PC-3 (cell line): ENCODE measurements around the gene LEMD2. TPM values are rescaled to one million over a fixed set of nuclear protein-coding genes. Genes with fewer than 3 reads are reported as not detected.

Source experiments
- ATAC-seq: fragments of 200-7000 bp; cut with Tn5 transposase; 2 replicates; pipeline ENCODE4 v1.9.1; 2020; ENCODE audit warnings: mild to moderate bottlenecking, moderate library complexity
- BruUV-seq: library from RNA; stranded (reverse); fragments of 400-500 nt; replicated peaks from 2 replicates; lab custom pipeline; 2021; lab: Mats Ljungman, UMichigan
- CTCF ChIA-PET: fragments of 300-600 bp; sonication (Branson Sonifier 250); formaldehyde crosslinking; loops from one replicate; lab custom pipeline; 2022; ENCODE audit warnings: antibody characterized with exemption; lab: Charles Lee
- POLR2A ChIA-PET: fragments of 300-600 bp; sonication (Branson Sonifier 250); formaldehyde crosslinking; loops from one replicate; lab custom pipeline; 2022; ENCODE audit warnings: antibody characterized with exemption; ENCODE audit not compliant: unreplicated experiment; lab: Charles Lee
- DNase-seq: peaks from one replicate; pipeline ENCODE4 v3.0.0-alpha.2; 2015
- H2AFZ ChIP-seq: fragments of 300-600 bp; sonication (generic); 2 replicates; pipeline ENCODE4 v1.6.0; 2016; ENCODE audit warnings: antibody characterized with exemption, low read length
- H3F3A ChIP-seq: fragments of 300-600 bp; sonication (generic); one replicate; pipeline ENCODE4 v1.6.0; 2017; ENCODE audit warnings: antibody characterized with exemption, low read length, control low read depth, mild to moderate bottlenecking; ENCODE audit not compliant: unreplicated experiment
- H3K27ac ChIP-seq: fragments of 300-600 bp; sonication (generic); 2 replicates; pipeline ENCODE4 v1.5.1; 2016; ENCODE audit warnings: mild to moderate bottlenecking, low read length
- H3K27me3 ChIP-seq: fragments of 300-600 bp; sonication (generic); 2 replicates; pipeline ENCODE4 v1.6.1; 2016; ENCODE audit warnings: low read length, mixed read lengths
- H3K36me3 ChIP-seq: fragments of 300-600 bp; sonication (generic); 2 replicates; pipeline ENCODE4 v1.6.1; 2016; ENCODE audit warnings: low read depth, mixed run types, low read length, mixed read lengths
- H3K4me1 ChIP-seq: fragments of 300-600 bp; sonication (generic); 2 replicates; pipeline ENCODE4 v1.5.1; 2016; ENCODE audit warnings: low read length; ENCODE audit not compliant: insufficient read depth
- H3K4me2 ChIP-seq: fragments of 300-600 bp; sonication (generic); 2 replicates; pipeline ENCODE4 v1.6.0; 2016; ENCODE audit warnings: low read length
- H3K4me3 ChIP-seq: fragments of 300-600 bp; sonication (generic); 2 replicates; pipeline ENCODE4 v1.5.1; 2016; ENCODE audit warnings: mild to moderate bottlenecking, low read length, mixed read lengths
- H3K79me2 ChIP-seq: fragments of 300-600 bp; sonication (generic); 2 replicates; pipeline ENCODE4 v1.6.1; 2017; ENCODE audit warnings: low read length, mixed read lengths
- H3K9ac ChIP-seq: fragments of 300-600 bp; sonication (generic); 2 replicates; pipeline ENCODE4 v1.6.0; 2016; ENCODE audit warnings: mild to moderate bottlenecking, low read length
- H3K9me2 ChIP-seq: fragments of 300-600 bp; sonication (generic); replicated peaks from 2 replicates; pipeline ENCODE4 v1.6.1; 2016; ENCODE audit warnings: mixed run types, low read length, mixed read lengths
- H3K9me3 ChIP-seq: fragments of 300-600 bp; sonication (generic); 2 replicates; pipeline ENCODE4 v1.6.1; 2016; ENCODE audit warnings: low read length, mixed read lengths
- H4K20me1 ChIP-seq: fragments of 300-600 bp; sonication (generic); 2 replicates; pipeline ENCODE4 v1.6.1; 2016; ENCODE audit warnings: low read length, mixed read lengths
- EZH2 ChIP-seq: fragments of 300-600 bp; sonication (generic); IDR thresholded peaks from one replicate; pipeline ENCODE4 v1.6.1; 2017; ENCODE audit warnings: antibody characterized with exemption, mild to moderate bottlenecking, low read length; ENCODE audit not compliant: unreplicated experiment
- EZH2phosphoT487 ChIP-seq: fragments of 300-600 bp; sonication (generic); IDR thresholded peaks from 2 replicates; pipeline ENCODE4 v1.6.1; 2018; ENCODE audit warnings: mild to moderate bottlenecking, antibody characterized with exemption, low read length, borderline replicate concordance
- intact Hi-C: fragments of 100-400 bp; cut with micrococcal nuclease; formaldehyde crosslinking; loops from 2 replicates; pipeline ENCODE4 v1.9.0; 2023
- total RNA-seq: library from RNA; depleted of rRNA; stranded (reverse); fragments of >200 nt; gene quantifications from 2 replicates; pipeline ENCODE4 v1.2.3, GENCODE V29; 2014
- TF ChIP-seq, protein P1 (sequence below): fragments of 300-600 bp; sonication (generic); conservative IDR thresholded peaks from 2 replicates; pipeline ENCODE4 v1.5.1; 2017; ENCODE audit warnings: antibody characterized with exemption, low read depth, mild to moderate bottlenecking, low read length

LEMD2 gene
- total RNA-seq, 1 experiment from 2014 or later: 54.5 TPM

DNA sequence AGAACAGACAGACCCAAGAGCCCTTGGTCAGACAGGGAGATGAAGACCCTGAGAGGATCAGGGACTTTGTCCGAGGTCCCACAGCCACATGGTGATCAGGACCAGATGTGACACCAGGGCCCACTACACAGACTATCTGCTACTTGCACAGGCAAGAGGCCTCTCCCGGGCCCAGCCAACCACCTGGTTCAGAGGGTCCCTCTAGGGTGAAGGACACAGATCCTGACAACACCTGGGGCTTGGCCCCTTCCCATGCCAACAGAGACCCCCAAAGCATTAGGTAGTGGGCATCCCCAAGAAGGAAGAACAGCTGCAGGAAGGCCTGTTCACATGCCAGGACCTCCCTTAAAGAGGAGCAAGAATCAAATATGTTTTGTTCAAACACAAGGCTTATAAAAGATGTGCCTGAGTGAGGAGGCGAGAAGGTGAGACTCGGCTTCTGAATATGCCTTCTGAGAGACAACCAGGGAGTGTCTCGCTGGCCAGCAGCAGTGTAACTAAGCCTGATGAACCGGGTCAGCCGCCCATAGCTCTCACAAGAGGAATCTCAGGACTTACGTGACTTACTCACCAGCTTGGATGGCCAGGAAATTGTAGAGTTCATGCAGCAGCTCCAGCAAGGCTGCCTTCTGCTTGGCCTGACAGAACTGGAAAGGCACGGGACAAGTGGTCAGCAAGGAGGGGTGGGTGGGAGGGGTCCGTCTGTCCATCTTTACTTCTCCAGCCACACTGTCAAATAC lies 5.0 kb downstream of the LEMD2 start:
- no peak for ATAC-seq
- TF ChIP-seq, protein P1, sequence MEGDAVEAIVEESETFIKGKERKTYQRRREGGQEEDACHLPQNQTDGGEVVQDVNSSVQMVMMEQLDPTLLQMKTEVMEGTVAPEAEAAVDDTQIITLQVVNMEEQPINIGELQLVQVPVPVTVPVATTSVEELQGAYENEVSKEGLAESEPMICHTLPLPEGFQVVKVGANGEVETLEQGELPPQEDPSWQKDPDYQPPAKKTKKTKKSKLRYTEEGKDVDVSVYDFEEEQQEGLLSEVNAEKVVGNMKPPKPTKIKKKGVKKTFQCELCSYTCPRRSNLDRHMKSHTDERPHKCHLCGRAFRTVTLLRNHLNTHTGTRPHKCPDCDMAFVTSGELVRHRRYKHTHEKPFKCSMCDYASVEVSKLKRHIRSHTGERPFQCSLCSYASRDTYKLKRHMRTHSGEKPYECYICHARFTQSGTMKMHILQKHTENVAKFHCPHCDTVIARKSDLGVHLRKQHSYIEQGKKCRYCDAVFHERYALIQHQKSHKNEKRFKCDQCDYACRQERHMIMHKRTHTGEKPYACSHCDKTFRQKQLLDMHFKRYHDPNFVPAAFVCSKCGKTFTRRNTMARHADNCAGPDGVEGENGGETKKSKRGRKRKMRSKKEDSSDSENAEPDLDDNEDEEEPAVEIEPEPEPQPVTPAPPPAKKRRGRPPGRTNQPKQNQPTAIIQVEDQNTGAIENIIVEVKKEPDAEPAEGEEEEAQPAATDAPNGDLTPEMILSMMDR: no peak
- TF ChIP-seq EZH2phosphoT487: no peak
- TF ChIP-seq EZH2: no peak
- no peaks in the 10 kb centered on the region for H3K9me3 ChIP-seq
- peaks cover 39% of the 10 kb centered on the region for H3K79me2 ChIP-seq
- no peak overlapping the region for H3K27ac ChIP-seq
- no peak overlapping the region for H2AFZ ChIP-seq
- no peaks in the 10 kb centered on the region for H3K27me3 ChIP-seq
- H3K36me3 ChIP-seq: peaks cover 42% of the 10 kb centered on the region
- no peak overlapping the region for H3K4me2 ChIP-seq
- POLR2A ChIA-PET: no interaction called here
- no peak overlapping the region for H3K9ac ChIP-seq
- H3K4me3 ChIP-seq: no peak overlapping the region
- intact Hi-C loops: no loop called here
- H3K9me2 ChIP-seq: no peaks in the 10 kb centered on the region
- CTCF ChIA-PET: no interaction called here
- no peak for DNase-seq
- no TSS peak for BruUV-seq
- peaks cover 48% of the 10 kb centered on the region for H3K4me1 ChIP-seq
- H4K20me1 ChIP-seq: no peaks in the 10 kb centered on the region; the same call in 1 of the 2 replicates
- no peaks in the 10 kb centered on the region for H3F3A ChIP-seq

DNA sequence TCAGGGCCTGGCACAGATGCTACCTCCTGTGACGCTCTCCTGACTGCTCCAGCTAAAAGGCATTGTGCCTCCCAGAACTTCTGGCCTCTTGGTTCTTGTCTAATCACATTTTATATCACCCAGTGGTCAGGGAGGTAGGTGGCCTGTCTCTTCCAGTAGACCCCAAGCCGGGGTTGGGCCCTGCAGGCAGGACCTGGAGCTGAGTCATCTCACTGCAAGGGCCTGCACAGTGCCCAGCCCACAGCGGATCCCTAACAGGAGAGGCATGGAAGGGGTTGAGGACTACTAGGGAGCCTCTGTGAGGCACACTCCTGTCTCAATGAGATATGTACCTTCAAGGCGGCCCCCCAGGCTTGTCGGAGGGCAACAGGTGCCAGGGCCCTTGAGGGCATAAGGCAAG lies 6.4 kb downstream of the LEMD2 start:
- no peaks in the 10 kb centered on the region for H3K9me3 ChIP-seq
- no peak for DNase-seq
- no peaks in the 10 kb centered on the region for H3F3A ChIP-seq
- H3K4me2 ChIP-seq: no peak overlapping the region
- no peaks in the 10 kb centered on the region for H3K9me2 ChIP-seq
- no TSS peak for BruUV-seq
- H3K4me1 ChIP-seq: peaks cover 43% of the 10 kb centered on the region
- no peak overlapping the region for H3K9ac ChIP-seq
- H3K27me3 ChIP-seq: no peaks in the 10 kb centered on the region
- POLR2A ChIA-PET: no interaction called here
- no peak for TF ChIP-seq EZH2phosphoT487
- TF ChIP-seq EZH2: no peak
- TF ChIP-seq, protein P1: no peak
- no peaks in the 10 kb centered on the region; the same call in 1 of the 2 replicates for H4K20me1 ChIP-seq
- H3K79me2 ChIP-seq: peaks cover 31% of the 10 kb centered on the region
- CTCF ChIA-PET: no interaction called here
- ATAC-seq: no peak
- H3K36me3 ChIP-seq: peaks cover 54% of the 10 kb centered on the region
- intact Hi-C loops: no loop called here
- no peak overlapping the region for H3K27ac ChIP-seq
- no peak overlapping the region for H2AFZ ChIP-seq
- H3K4me3 ChIP-seq: no peak overlapping the region
